Anterior cingulate cortex (tissue), 58 donors: Measurements from ENCODE around the gene CIC.
A peak's percentile ranks its signal among the peaks of the same experiment; 100 is the strongest.

Experiments used
- DNase-seq, 58 donors: peaks; one replicate each; lab custom pipeline; 2025; lab: John Stamatoyannopoulos, UW

Gene CIC

DNA sequence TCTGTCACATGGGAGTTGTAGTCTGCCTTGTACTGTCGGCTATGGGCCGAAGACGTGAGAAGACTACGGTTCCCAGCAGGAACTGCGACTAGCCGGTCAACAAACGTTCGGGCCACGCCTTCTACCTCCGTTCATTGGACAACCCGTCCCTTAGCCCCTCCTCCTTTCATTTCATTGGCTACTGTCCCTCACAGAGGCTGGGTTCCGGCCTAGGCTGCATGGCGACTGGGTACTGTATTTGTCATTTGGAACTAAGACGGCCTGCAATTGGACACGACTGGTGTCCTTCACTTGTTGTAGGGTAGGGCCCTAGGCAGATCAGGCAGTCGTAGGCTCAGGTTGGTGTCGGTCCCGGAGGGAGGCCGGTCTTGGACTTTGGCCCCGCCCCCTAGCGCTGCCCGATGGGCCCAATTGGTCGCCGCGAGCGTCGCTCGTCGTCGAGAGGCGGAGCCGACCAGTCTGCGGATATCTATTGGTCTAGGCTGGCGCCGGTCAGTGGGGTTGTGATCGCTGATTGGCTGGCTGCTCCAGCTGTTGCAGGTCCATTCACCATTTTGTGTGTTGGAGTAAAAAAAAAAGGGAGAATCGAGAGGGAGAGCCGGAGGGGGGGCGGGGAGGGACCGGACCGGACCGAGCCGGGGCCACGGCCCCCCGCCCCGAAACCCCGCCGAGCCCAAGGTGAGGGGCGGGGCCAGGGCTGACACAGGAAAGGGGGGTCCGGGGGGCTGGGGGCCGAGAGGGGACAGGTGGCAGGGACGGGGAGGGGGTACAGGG is at the start of gene CIC:
Gene CIC, plus strand, starts transcription at position 549 of the 774 bp plus-strand sequence. CDS start 2,532 bp downstream, outside the sequence.
- peak; percentile 98 to 100 (median 100) for DNase-seq

DNA sequence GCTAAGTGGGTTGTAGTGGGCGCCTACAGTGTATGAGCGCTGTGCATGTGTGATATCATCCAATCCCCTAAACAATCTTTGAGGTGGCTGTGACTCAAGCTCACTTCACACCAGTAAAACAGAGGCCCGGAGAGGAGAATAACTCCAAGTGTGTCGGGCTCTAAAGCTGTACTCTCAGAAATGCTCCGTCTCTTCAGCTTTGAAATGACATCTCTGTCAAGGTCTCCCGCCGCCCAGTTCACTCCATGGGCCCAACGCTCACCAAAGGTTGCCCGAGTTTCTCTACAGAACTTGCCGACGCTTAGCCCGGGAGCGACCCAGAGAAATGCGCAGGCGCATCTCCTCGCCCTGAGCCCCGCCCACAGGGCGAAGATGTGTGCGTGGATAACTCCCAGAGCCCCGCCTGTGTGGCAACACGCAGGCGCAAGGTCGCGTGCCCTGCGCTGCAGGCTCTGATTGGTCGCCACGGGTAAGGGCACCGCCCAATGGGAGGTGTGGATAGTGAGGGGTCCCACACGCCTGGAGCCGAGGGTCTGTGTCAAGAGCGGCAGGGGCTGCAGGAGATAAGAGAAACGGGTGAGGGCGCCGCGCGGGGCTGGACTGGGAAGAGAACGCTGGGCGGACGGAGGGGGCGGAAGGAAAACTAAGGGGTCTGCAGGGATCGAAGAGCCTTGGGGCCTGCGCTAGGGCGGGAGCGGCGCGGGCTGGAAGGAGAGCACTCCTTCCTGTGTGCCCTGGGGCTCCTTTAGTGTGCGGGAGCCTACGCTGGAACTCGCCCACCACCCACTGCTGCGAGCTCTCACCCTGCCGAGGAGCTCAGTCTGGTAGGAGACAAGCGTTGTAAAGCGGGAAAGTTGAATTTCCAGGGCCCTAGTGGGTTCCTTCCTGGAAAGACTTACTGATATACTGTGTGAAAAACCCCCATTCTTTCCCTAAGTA is 49.0 kb upstream of the CIC start, which contains the start of gene ZNF526:
Gene ZNF526, plus strand, starts transcription at position 501 of the 939 bp plus-strand sequence. CDS start 4,092 bp downstream, outside the sequence.
- DNase-seq: peak; percentile 65 to 98 (median 96)

DNA sequence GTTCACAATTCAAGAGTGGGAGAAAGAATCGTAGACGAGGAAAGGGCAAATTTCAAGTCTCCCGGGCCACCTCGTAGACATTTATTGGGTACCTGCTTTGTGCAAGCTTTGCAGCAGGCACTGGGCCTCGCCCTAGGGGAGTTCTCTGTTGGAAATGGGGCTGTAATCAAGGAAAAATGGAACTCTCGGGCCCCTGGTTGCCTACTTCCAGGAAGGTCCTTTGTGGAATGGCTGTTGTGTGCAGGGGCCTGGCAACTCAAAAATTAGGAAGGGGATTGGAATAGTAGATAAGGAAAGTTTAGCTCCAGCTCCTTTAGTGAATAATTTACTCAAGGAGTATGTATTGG is 48.3 kb upstream of the CIC start:
- DNase-seq: no peak

DNA sequence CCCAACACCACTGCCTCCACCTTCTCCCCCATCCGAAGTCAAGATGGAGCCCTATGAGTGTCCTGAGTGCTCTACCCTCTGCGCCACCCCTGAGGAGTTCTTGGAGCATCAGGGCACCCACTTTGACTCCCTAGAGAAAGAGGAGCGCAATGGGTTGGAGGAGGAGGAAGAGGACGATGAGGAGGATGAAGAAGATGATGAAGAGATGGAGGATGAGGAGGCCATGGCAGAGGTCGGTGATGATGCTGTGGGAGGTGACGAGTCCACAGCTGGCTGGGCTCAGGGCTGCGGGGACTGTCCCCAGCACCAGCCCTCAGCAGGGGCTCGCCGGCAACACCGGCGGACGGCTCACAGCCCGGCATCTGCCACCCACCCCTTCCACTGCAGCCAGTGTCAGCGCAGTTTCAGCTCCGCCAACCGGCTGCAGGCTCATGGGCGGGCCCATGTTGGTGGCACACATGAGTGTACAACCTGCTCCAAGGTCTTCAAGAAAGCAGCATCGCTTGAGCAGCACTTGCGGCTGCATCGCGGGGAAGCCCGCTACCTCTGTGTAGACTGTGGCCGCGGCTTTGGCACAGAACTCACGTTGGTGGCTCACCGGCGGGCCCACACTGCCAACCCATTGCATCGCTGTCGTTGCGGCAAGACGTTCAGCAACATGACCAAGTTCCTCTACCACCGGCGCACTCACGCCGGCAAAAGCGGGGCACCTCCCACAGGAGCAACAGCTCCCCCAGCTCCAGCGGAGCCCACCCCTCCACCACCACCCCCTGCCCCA is 43.9 kb upstream of the CIC start:
- DNase-seq: no peak

DNA sequence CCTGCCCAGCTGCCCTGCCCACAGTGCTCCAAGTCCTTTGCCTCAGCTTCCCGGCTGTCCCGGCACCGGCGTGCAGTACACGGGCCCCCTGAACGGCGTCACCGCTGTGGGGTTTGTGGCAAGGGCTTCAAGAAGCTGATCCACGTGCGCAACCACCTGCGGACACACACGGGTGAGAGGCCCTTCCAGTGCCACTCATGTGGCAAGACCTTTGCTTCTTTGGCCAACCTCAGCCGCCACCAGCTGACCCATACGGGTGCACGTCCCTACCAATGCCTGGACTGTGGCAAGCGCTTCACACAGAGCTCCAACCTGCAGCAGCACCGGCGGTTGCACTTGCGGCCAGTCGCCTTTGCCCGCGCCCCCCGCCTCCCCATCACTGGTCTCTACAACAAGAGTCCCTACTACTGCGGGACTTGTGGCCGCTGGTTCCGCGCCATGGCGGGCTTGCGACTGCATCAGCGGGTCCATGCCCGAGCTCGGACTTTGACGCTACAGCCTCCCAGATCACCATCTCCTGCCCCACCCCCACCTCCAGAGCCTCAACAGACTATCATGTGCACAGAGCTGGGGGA is 43.2 kb upstream of the CIC start:
- no peak for DNase-seq

DNA sequence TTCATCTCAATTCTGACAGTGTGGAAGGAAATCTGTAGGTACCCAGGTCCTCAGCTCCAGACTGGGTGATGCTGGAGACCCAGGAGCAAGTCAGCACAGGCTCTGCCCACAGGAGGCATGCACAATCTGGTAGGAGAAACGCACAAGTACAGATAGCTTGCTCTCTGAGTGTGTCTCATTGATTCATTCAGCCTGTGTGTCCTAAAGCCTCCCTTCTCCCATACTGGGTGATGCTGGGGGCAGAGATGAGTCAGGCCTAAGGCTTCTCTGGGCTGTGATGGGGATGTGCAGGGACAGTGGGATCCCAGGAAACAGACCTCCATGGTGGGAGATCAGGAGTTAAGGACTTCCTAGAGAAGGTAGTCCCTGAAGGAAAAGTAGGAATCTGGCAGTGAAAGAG is 42.2 kb upstream of the CIC start:
- DNase-seq: no peak

DNA sequence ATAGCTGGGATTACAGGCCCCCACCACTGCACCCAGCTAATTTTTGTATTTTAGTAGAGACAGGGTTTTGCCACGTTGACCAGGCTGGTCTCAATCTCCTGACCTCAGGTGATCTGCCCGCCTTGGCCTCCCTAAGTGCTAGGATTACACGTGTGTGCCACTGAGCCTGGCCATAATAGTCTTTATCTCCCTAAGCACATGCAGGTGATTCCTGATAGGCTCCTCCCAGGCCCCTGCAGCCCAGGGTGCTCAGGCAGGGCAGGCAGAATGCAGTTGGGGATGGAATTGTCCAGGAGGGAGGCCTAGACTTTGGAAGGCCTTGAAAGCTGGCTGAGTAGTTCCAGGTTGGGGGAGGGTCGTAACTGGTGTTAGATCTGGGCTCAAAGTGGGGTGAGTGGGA is 40.4 kb upstream of the CIC start:
- DNase-seq: no peak

DNA sequence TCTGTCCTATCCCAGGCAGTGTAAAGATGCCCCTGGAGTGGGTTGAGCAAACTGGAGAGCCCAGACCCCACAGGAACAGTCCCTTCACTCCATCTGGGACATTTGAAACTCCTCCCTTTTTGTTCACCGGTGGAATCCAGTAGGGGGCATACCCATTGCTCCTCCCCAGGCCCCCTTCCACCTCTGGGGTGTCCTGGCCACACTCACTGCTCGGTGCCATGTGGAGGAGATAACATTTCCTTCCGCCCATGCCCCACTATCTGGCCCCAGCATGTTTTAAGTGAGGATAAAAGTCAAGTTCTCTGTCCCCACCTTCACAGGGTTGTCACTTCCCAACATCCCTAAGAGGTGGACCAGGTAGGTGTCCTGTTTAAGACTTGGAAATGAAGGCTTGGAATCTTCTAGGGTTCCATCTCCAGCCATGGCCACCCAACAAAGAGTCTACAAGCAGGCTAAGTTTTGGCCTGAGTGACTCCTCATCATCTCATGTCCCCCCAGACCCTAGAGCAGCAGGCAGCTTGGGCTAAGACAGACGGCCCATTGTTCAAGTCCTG is 39.7 kb upstream of the CIC start:
- DNase-seq: no peak

DNA sequence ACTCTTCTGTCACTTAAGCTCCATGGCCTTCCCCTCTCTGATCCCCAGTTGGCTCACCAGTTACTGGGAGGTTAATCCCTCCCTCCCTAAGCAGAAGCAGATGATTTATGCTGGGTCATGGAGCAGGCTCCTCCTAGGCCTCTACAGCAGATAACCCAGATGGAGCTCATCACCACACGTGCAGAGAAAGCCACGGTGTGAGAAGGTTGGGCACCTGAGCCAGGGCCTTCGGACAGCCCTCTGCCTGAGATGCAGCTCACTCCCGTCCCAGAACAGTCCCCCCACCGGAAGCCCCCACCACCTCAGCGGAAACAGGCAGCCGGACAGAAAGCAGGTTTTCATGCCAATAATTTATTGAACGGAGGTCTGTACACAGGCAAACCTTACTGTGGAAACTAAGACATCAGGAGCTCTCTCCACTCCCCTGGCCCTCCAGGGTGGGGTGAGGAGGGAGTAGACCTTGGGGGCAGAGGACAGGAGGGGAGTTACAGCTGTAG is 39.1 kb upstream of the CIC start:
- DNase-seq: no peak

DNA sequence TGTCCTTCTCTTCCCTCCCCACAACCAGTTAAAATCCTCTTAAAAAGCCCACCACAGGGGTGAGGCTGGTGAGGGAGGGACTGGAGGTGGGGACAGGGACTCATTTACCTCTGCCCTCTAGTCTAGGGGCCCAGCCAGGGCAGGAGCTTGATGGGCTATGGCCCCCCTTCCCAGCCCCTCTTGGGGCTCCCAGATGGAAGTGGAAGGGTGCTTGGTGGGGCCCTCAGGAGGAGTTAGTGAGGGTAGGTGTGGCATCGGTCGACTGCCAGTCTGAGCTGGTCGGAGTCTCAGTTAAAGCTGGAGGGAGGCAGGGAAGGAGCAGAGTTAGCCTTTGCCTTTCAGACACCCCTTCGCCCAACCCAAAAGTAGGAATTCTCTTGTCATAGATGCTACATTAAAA is 38.5 kb upstream of the CIC start:
- no peak for DNase-seq

DNA sequence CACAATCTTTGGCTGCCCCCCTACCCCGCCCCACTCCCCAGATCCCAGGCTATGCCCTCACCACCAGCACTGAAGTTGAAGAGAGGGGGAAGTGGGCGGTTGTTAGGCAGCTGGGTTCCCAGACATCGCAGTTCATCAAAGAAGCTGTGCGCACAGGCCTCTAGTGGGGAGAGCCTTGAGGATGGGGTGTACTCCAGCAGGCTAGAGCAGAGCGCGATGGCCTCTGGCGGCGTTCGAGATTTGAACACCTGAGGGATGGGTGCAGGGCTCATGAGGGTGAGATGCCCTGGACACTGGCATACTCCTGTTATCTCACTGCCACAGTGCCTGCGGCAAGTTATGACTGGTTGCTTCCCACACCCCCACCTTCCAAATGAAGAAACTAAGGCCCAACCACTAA is 36.6 kb upstream of the CIC start:
- DNase-seq: no peak

DNA sequence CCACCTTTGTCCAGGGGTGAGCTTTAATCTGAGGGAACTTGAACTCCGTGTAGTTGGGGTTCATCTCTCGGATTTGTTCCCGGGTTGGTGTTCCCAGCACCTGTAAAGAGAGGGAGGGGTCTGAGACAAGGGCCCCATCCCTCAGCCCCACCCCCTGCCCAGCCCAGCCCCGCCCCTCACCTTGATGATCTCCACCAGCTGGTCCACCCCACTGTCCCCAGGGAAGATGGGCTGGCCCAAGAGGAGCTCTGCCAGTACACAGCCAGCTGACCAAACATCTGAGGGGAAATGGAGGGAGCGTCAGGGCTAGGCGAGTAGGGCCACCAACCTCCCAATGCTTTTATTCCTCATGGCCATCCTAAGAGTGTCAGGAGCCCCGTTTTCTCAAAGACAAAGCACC is 35.9 kb upstream of the CIC start:
- DNase-seq: no peak

DNA sequence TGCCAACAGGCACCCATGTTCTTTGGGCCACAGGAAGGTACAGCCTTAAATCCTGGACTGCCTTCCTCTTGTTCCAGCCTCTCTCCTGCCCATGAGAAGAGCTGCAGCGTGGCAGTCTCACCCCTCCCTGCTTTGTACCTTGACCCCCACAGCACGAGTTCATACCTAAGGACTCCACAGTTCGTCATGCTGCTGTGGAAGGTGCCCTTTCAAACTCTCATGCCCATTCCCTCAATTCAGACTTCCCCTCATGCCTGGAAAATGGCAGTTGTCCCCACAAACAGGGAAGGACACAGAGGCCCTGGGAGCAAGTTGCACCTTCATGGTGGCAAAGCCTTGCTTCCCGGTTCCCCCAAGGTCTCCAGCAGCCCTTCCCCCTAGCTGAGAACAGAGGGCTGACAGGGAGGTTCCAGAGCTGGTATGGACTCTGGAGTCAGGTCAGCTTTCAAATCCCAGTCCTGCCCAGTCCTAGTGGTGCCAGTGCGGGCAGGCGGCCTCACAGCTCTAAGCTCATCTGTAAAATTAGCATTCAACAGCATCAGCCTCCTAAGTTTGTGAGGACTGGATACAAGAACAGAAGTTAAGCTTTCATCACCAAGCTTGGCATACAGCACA is 35.3 kb upstream of the CIC start:
- DNase-seq: no peak

DNA sequence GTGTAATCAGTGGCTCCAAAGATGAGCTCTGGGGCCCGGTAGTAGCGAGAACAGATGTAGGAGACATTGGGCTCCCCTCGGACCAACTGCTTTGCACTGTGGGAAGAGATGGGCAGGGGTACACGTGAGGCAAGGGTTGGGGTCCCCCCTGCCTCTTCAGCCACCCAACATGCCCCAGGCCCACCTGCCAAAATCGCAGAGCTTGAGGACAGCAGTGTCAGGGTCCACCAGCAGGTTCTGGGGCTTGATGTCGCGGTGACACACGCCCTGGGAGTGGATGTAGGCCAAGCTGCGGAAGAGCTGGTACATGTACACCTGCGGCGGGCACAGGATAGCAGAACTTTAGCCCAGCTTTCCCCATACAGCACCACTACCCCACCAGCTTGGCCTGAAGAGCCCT is 34.7 kb upstream of the CIC start:
- DNase-seq: no peak

DNA sequence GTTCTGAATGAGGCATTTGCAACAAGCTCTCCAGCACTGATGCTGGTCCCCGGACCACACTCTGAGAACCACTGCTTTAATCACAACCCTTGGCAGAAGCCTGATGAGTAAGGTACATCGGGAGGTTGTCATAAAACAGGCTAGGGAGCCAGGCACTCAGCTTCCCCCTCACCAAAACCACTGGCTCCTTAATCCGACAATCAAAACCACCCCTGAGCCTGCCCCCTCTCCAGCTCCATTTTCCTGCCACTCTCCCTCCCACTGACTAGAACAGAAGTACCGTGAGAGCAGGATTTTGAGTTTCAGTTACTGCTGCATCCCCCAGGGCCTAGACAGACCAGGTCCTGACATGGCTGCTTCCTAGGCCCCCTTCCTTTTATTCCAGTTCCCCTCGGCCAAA is 33.9 kb upstream of the CIC start:
- DNase-seq: no peak

DNA sequence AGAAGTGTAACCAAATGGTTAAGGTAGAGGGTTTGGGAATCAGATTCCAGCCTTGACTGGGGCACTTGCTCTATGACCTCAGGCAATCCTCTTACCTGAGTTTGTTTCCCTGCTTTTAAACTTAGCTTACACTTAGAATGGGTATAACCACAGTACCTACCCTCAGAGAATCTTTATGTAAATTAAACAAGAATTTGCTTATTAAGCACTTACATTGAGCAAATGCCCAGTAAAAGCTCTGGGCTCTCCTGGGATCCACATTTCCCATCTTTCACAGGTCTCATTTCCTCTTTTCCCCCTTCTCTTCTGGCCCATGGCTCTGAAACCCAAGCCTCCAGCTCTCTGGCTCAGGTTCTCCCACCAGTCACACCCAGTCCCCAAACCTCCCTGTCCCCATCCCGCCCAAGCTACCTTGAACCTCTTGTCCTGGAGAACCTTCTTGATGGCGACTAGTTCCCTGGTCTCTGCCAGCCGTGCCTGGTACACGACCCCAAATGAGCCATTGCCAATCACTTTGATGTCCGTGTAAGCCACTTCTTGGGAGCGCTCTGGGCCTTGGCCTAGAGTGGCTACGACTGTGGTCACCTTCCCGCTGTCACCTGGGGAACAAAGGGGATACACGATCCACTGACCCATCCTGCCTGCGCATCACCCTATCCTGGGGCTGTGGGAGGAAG is 29.4 kb upstream of the CIC start:
- no peak for DNase-seq

DNA sequence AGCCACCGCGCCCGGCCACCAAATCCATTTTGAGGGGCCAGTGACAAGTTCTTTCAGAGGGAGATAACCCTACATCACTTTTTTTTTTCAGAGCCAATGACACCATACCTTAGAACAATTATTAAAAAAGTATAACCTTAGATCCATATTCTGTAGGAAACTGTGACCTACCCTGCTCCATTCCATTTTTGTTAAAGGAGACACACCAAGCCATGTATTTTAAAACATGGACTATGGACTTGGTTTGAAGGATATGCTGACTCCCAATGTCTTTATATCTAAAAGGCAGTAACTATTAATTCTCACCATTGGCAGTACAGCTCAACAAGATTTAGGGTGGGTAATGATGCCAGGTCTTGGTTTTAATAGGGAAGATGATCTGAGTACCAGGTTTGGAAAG is 27.8 kb upstream of the CIC start:
- no peak for DNase-seq

DNA sequence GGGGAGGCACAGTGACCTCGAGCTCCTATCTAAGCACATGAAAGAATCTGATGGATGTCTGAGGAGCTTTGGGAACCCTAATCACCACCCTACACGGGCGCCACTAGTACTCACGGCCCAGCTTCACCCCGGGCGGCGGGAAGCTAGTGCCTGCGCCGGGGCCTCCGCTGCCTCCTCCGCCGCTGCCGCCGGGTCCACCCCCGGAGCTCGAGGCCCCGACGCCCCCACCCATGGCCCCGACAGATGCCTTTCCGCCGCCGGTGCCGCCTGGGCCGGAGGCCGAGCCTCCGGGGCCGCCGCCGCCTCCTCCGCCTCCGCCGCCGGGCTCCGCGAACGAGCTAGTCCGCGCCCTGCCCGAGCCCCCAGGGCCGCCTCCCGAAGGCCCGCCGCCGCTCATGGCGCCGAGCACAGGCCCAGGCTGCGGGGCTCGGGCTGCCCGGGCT is 27.0 kb upstream of the CIC start:
- DNase-seq: peak in 2 of 58 donors; percentile 46
